ENCODE data around the gene DLEC1.

The DLEC1 gene

DNA sequence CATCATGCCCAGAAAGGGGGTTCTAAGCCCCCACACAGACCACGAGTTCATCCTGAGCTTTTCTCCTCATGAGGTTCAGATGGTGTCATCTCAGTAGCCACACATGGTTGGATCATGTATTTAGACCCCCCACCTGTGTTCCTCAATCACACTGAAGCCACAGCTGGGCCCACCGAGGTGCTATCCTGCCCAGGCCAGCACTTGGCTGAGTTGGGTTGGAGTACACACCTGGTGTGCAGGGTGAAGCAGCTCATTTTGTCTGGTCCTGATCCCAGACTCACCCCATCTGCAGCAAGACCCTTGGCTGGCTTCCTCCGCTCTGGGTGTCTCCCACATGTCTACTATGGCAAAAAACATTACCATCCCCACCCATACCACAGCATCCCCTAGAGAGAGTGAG lies 56.0 kb downstream of the DLEC1 start:
- ATAC-seq (ENCODE audit: low read depth) (no peak), DNase-seq (ENCODE audit: low spot score) (no peak)
- Histone ChIP-seq H3K4me1 (ENCODE audit: insufficient read depth, poor library complexity, severe bottlenecking) (no peaks in the 10 kb centered on the region), H3K27me3 (ENCODE audit: insufficient read depth, poor library complexity, severe bottlenecking) (no peaks in the 10 kb centered on the region), H3K4me3 (ENCODE audit: severe bottlenecking) (no peak overlapping the region), H3K27ac (ENCODE audit: poor library complexity, severe bottlenecking) (no peak overlapping the region), H3K36me3 (ENCODE audit: low read depth) (no peaks in the 10 kb centered on the region), H3K9me3 (ENCODE audit: severe bottlenecking) (no peaks in the 10 kb centered on the region)
- TF ChIP-seq, protein P1, sequence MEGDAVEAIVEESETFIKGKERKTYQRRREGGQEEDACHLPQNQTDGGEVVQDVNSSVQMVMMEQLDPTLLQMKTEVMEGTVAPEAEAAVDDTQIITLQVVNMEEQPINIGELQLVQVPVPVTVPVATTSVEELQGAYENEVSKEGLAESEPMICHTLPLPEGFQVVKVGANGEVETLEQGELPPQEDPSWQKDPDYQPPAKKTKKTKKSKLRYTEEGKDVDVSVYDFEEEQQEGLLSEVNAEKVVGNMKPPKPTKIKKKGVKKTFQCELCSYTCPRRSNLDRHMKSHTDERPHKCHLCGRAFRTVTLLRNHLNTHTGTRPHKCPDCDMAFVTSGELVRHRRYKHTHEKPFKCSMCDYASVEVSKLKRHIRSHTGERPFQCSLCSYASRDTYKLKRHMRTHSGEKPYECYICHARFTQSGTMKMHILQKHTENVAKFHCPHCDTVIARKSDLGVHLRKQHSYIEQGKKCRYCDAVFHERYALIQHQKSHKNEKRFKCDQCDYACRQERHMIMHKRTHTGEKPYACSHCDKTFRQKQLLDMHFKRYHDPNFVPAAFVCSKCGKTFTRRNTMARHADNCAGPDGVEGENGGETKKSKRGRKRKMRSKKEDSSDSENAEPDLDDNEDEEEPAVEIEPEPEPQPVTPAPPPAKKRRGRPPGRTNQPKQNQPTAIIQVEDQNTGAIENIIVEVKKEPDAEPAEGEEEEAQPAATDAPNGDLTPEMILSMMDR (IDR thresholded peaks at IDR 0.05; ENCODE audit: poor library complexity, severe bottlenecking): no peak

DNA sequence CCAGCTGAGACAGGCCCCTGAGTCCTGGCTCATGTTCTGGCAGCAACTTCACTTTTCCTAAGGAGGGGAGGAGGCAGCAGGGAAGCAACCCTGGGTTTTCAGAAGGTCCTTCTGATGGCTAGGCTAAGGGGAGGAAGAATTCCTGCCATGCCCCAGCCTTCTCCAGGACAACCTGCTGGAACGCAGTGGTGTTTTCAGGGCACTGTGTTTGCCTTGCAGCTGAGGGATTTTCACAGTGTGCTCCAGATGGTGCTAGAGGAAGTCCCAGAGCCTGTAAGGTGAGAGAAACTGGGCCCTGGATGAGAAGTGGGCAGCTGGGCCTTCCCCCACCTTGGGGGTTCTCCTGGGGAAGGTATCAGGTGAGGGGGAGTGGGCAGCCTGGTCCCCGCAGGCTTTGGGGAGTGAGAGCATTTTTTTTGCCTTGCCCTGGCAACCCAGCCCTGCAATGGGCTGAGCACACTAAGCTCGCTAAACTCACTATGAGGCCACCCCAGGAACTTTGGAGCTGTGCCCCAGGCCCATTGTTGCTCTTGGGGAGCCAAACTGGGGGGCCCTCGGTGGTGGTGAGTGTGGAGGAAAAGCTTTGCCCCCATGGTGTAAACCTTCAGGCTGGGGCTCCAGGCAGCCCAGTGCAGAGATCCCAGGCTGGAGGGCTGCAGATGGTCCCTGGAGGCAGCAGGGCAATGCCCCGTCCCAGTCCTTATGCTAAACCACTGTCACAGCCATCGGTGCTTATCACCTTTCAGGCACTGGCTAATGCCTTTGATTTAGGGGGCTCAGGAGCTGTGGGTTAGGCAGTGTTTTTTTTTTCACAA lies 56.9 kb downstream of the DLEC1 start:
- no peaks in the 10 kb centered on the region for H3K4me1 ChIP-seq (ENCODE audit: insufficient read depth, poor library complexity, severe bottlenecking)
- ATAC-seq (ENCODE audit: low read depth): no peak
- H3K36me3 ChIP-seq (ENCODE audit: low read depth): no peaks in the 10 kb centered on the region
- TF ChIP-seq, protein P1 (IDR thresholded peaks at IDR 0.05; ENCODE audit: poor library complexity, severe bottlenecking): no peak
- no peak overlapping the region for H3K4me3 ChIP-seq (ENCODE audit: severe bottlenecking)
- H3K27ac ChIP-seq (ENCODE audit: poor library complexity, severe bottlenecking): no peak overlapping the region
- H3K9me3 ChIP-seq (ENCODE audit: severe bottlenecking): no peaks in the 10 kb centered on the region
- H3K27me3 ChIP-seq (ENCODE audit: insufficient read depth, poor library complexity, severe bottlenecking): no peaks in the 10 kb centered on the region
- no peak for DNase-seq (ENCODE audit: low spot score)

DNA sequence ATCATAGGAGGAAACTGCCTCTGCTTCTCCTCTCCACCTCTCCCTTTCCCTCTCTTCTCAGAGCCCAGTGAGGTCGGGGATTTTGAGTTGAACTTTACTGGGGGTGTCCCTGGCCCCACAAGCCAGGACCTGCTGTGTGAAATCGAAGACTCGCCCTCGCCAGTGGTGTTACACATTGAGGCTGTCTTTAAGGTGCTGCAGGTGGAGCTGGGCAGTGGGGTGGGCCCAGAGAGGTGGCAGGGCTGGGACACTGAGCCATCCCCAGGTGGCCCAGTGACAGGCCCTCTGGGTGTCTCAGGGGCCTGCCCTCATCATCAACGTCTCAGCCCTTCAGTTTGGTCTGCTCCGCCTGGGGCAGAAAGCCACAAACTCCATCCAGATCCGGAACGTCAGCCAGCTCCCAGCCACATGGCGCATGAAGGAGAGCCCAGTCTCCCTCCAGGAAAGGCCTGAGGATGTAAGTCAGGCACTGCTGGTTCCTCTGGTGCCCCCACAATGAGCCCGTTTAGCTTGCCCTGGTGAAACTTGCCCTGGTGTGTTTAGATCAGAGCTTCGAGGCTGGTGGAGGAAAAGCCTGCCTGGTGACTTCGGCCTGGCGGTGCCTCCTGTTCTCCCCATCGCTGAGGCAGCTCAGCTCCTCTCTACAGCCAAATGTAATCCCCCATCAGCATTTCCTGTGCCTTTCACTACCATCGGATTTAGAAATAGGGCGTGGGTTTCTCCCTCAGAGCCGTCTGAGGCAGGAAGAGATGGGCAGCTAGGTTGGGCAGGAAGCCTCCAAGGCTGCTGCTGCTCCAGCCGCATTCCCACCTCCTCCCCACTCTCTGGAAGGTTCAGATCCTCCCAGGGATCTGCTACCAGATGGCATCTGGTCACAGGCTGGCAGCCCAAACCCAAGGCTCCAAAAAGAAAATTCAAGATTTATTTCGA lies 58.7 kb downstream of the DLEC1 start:
- no peak overlapping the region for H3K4me3 ChIP-seq (ENCODE audit: severe bottlenecking)
- no peaks in the 10 kb centered on the region for H3K27me3 ChIP-seq (ENCODE audit: insufficient read depth, poor library complexity, severe bottlenecking)
- H3K9me3 ChIP-seq (ENCODE audit: severe bottlenecking): no peaks in the 10 kb centered on the region
- DNase-seq (ENCODE audit: low spot score) (no peak), ATAC-seq (ENCODE audit: low read depth) (no peak; the same call in 2 of the 3 replicates)
- no peak overlapping the region for H3K27ac ChIP-seq (ENCODE audit: poor library complexity, severe bottlenecking)
- TF ChIP-seq, protein P1 (IDR thresholded peaks at IDR 0.05; ENCODE audit: poor library complexity, severe bottlenecking): no peak
- H3K4me1 ChIP-seq (ENCODE audit: insufficient read depth, poor library complexity, severe bottlenecking): no peaks in the 10 kb centered on the region
- H3K36me3 ChIP-seq (ENCODE audit: low read depth): no peaks in the 10 kb centered on the region

- Histone ChIP-seq H3K9me3 (ENCODE audit: severe bottlenecking) (no peaks in the 10 kb centered on the region), H3K4me1 (ENCODE audit: insufficient read depth, poor library complexity, severe bottlenecking) (no peaks in the 10 kb centered on the region), H3K27me3 (ENCODE audit: insufficient read depth, poor library complexity, severe bottlenecking) (no peaks in the 10 kb centered on the region), H3K4me3 (ENCODE audit: severe bottlenecking) (no peak overlapping the region), H3K36me3 (ENCODE audit: low read depth) (no peaks in the 10 kb centered on the region), H3K27ac (ENCODE audit: poor library complexity, severe bottlenecking) (no peak overlapping the region)
- ATAC-seq (ENCODE audit: low read depth): no peak
- DNase-seq (ENCODE audit: low spot score): no peak
- TF ChIP-seq, protein P1 (IDR thresholded peaks at IDR 0.05; ENCODE audit: poor library complexity, severe bottlenecking): no peak
Measured at GRCh38 chr3:38098376-38098723, 59.3 kb downstream of the DLEC1 start.
